ENCODE measurements around the gene ZNF189. TPM values are rescaled to one million over a fixed set of nuclear protein-coding genes. Genes with fewer than 3 reads are reported as not detected.

Gene ZNF189
- 10 to 100 TPM; 13.1 to 27.9 (median 17.7) TPM for total RNA-seq
- long read RNA-seq, donor 1, partial matches to known transcripts, result 0 of 6 reads
- long read RNA-seq, donor 1, other reads (novel, unspliced or antisense), result 2 of 6 reads
- long read RNA-seq, donor 2, result 0 reads

- H3K4me1 ChIP-seq (ENCODE audit: low read depth), result peaks cover 18% of the 10 kb centered on the region
- ATAC-seq (peak; percentile 99), DNase-seq (peak; percentile 96 to 99 (median 98))
- TF ChIP-seq CTCF (IDR thresholded peaks at IDR 0.05), result no peak
- H3K9me3 ChIP-seq, result peaks cover 4% of the 10 kb centered on the region
- intact Hi-C loops (cut with DNase I, micrococcal nuclease), result no loop called here
- peak within 1 kb of the TSS; percentile 47 for H3K4me3 ChIP-seq
- H3K36me3 ChIP-seq (ENCODE audit: low read depth), result no peaks in the 10 kb centered on the region
These were observed at the start of gene ZNF189, which contains the start of gene MRPL50 for GRCh38 chr9:101398068-101398929. ZNF189 (plus strand) TSS chr9:101398851; CDS start chr9:101399157, 306 bp downstream. MRPL50 (minus strand) TSS chr9:101398618; CDS start chr9:101398592, 26 bp downstream.

- Histone ChIP-seq H3K36me3 (ENCODE audit: low read depth) (no peaks in the 10 kb centered on the region), H3K9me3 (no peaks in the 10 kb centered on the region), H3K4me1 (ENCODE audit: low read depth) (peaks cover 7% of the 10 kb centered on the region), H3K4me3 (no peak overlapping the region)
- intact Hi-C loops (cut with DNase I, micrococcal nuclease), result no loop called here
- no peak for ATAC-seq
- TF ChIP-seq CTCF (IDR thresholded peaks at IDR 0.05), result no peak
- DNase-seq, result no peak
These were observed 48.4 kb upstream of the ZNF189 start for GRCh38 chr9:101350285-101350684.

GRCh38 chr9:101352892-101353463 lies 45.7 kb upstream of the ZNF189 start:
- Histone ChIP-seq H3K36me3 (ENCODE audit: low read depth) (no peaks in the 10 kb centered on the region), H3K4me3 (no peak overlapping the region), H3K4me1 (ENCODE audit: low read depth) (peaks cover 8% of the 10 kb centered on the region), H3K9me3 (no peaks in the 10 kb centered on the region)
- no peak for ATAC-seq
- no peak for TF ChIP-seq CTCF (IDR thresholded peaks at IDR 0.05)
- no peak for DNase-seq
- intact Hi-C loops (cut with DNase I, micrococcal nuclease), result no loop called here

- ATAC-seq (no peak), DNase-seq (no peak)
- no peaks in the 10 kb centered on the region for H3K36me3 ChIP-seq (ENCODE audit: low read depth)
- intact Hi-C loops (cut with DNase I, micrococcal nuclease), result no loop called here
- TF ChIP-seq CTCF (IDR thresholded peaks at IDR 0.05), result no peak
- H3K4me1 ChIP-seq (ENCODE audit: low read depth), result peaks cover 8% of the 10 kb centered on the region
- no peaks in the 10 kb centered on the region for H3K9me3 ChIP-seq
- no peak overlapping the region for H3K4me3 ChIP-seq
These were observed 45.0 kb upstream of the ZNF189 start for GRCh38 chr9:101353683-101354082.

- peak in 1 of 3 donors; percentile 36 for DNase-seq
- Histone ChIP-seq H3K4me3 (no peak overlapping the region), H3K36me3 (ENCODE audit: low read depth) (no peaks in the 10 kb centered on the region), H3K4me1 (ENCODE audit: low read depth) (peaks cover 8% of the 10 kb centered on the region), H3K9me3 (no peaks in the 10 kb centered on the region)
- no peak for TF ChIP-seq CTCF (IDR thresholded peaks at IDR 0.05)
- peak; percentile 91 for ATAC-seq
- intact Hi-C loops (cut with DNase I, micrococcal nuclease), result no loop called here
These were observed 44.4 kb upstream of the ZNF189 start for GRCh38 chr9:101354143-101354764.

Data from mucosa of descending colon (tissue), 3 donors.